Neural crest cell (in vitro differentiated cells): ENCODE measurements around the gene ASTN2. TPM values are rescaled to one million over a fixed set of nuclear protein-coding genes. Genes with fewer than 3 reads are reported as not detected.

ENCODE experiments used
- DNase-seq: peaks from one replicate; pipeline ENCODE4 v3.0.0; 2021; ENCODE audit warnings: low read depth, mixed read lengths, low spot score
- H3K27ac Mint-ChIP-seq: one replicate; pipeline ENCODE4 v1.8.0; 2021; ENCODE audit warnings: mild to moderate bottlenecking, mixed read lengths; ENCODE audit not compliant: unreplicated experiment
- H3K27me3 Mint-ChIP-seq: 2 replicates; pipeline ENCODE4 v1.8.0; 2021; ENCODE audit warnings: low read depth, mild to moderate bottlenecking, mixed read lengths
- H3K36me3 Mint-ChIP-seq: 2 replicates; pipeline ENCODE4 v1.8.0; 2021; ENCODE audit warnings: low read depth, mild to moderate bottlenecking, mixed read lengths
- H3K4me1 Mint-ChIP-seq: 2 replicates; pipeline ENCODE4 v1.8.0; 2021; ENCODE audit warnings: mixed read lengths
- H3K4me3 Mint-ChIP-seq: one replicate; pipeline ENCODE4 v1.8.0; 2021; ENCODE audit warnings: mild to moderate bottlenecking, mixed read lengths
- H3K9me3 Mint-ChIP-seq: 2 replicates; pipeline ENCODE4 v1.8.0; 2021; ENCODE audit warnings: mixed read lengths
- CTCF ChIP-seq: fragments of 200-600 bp; sonication (generic); conservative IDR thresholded peaks from 2 replicates; pipeline ENCODE4 v1.5.0; 2021; ENCODE audit warnings: antibody characterized with exemption, mild to moderate bottlenecking
- total RNA-seq: library from RNA; stranded (reverse); gene quantifications from 2 replicates; pipeline ENCODE4 v1.2.1, GENCODE V29; 2021

The ASTN2 gene
- total RNA-seq, 1 donor from 2014 or later: 7.3 TPM

- Mint-ChIP-seq H3K4me1 (peaks cover 20% of the 10 kb centered on the region), H3K36me3 (no peaks in the 10 kb centered on the region), H3K27me3 (peaks cover 79% of the 10 kb centered on the region), H3K27ac (no peak overlapping the region), H3K9me3 (no peaks in the 10 kb centered on the region), H3K4me3 (peak overlapping the region; percentile 64)
- DNase-seq: peak; percentile 57
- peak; percentile 75 for TF ChIP-seq CTCF
Observed at GRCh38 chr9:117411547-117411946, 3.3 kb downstream of the ASTN2 start.

- DNase-seq: no peak
- peaks cover 100% of the 10 kb centered on the region for H3K27me3 Mint-ChIP-seq
- H3K4me3 Mint-ChIP-seq: no peak overlapping the region
- no peak overlapping the region for H3K27ac Mint-ChIP-seq
- no peak for TF ChIP-seq CTCF
- no peaks in the 10 kb centered on the region for H3K9me3 Mint-ChIP-seq
- H3K4me1 Mint-ChIP-seq: peaks cover 20% of the 10 kb centered on the region
- no peaks in the 10 kb centered on the region for H3K36me3 Mint-ChIP-seq
Observed at GRCh38 chr9:117409321-117409720, 5.5 kb downstream of the ASTN2 start.

- TF ChIP-seq CTCF: no peak
- no peaks in the 10 kb centered on the region for H3K9me3 Mint-ChIP-seq
- peaks cover 16% of the 10 kb centered on the region for H3K4me1 Mint-ChIP-seq
- no peaks in the 10 kb centered on the region for H3K36me3 Mint-ChIP-seq
- no peak overlapping the region for H3K4me3 Mint-ChIP-seq
- H3K27me3 Mint-ChIP-seq: peaks cover 95% of the 10 kb centered on the region
- DNase-seq: no peak
- H3K27ac Mint-ChIP-seq: no peak overlapping the region
Observed at GRCh38 chr9:117407436-117408022, 7.3 kb downstream of the ASTN2 start.

GRCh38 chr9:117405950-117406705, 8.7 kb downstream of the ASTN2 start:
- peaks cover 16% of the 10 kb centered on the region for H3K4me1 Mint-ChIP-seq
- DNase-seq: no peak
- no peak for TF ChIP-seq CTCF
- no peak overlapping the region for H3K4me3 Mint-ChIP-seq
- peaks cover 86% of the 10 kb centered on the region for H3K27me3 Mint-ChIP-seq
- H3K27ac Mint-ChIP-seq: no peak overlapping the region
- no peaks in the 10 kb centered on the region for H3K36me3 Mint-ChIP-seq
- H3K9me3 Mint-ChIP-seq: no peaks in the 10 kb centered on the region

GRCh38 chr9:117403848-117404247, 11.0 kb downstream of the ASTN2 start:
- no peaks in the 10 kb centered on the region for H3K9me3 Mint-ChIP-seq
- no peak for DNase-seq
- H3K4me1 Mint-ChIP-seq: peaks cover 16% of the 10 kb centered on the region
- no peak overlapping the region for H3K27ac Mint-ChIP-seq
- H3K27me3 Mint-ChIP-seq: peaks cover 71% of the 10 kb centered on the region
- TF ChIP-seq CTCF: no peak
- H3K4me3 Mint-ChIP-seq: no peak overlapping the region
- H3K36me3 Mint-ChIP-seq: no peaks in the 10 kb centered on the region
